CD4-positive, alpha-beta memory T cell (primary cell): ENCODE data around the gene SCGB1C2. TPM values are rescaled to one million over a fixed set of nuclear protein-coding genes. Genes with fewer than 3 reads are reported as not detected.

ENCODE experiments used
- CTCF ChIA-PET: fragments of 350-600 bp; sonication (Branson Sonifier 250); formaldehyde crosslinking; loops from one replicate; lab custom pipeline; 2021; ENCODE audit warnings: inconsistent platforms; ENCODE audit not compliant: partially characterized antibody; lab: Charles Lee
- POLR2A ChIA-PET: fragments of 350-600 bp; sonication (Branson Sonifier 250); formaldehyde crosslinking; loops from one replicate; lab custom pipeline; 2021; ENCODE audit not compliant: partially characterized antibody; lab: Charles Lee
- DNase-seq, 5 donors: peaks; one replicate each; pipeline versions ENCODE4 v3.0.0 to v3.0.0-alpha.2; 2020 to 2022; ENCODE audit warnings: mixed read lengths in 1 of 5
- H3K27ac ChIP-seq: one replicate; pipeline ENCODE4 v1.7.0; 2013; ENCODE audit warnings: low read depth, low read length
- H3K27me3 ChIP-seq: 2 replicates; pipeline ENCODE4 v1.7.0; 2013; ENCODE audit warnings: mild to moderate bottlenecking, low read length, moderate library complexity; ENCODE audit not compliant: insufficient read depth
- H3K36me3 ChIP-seq: 2 replicates; pipeline ENCODE4 v1.7.0; 2013; ENCODE audit warnings: mild to moderate bottlenecking, low read length, moderate library complexity; ENCODE audit not compliant: insufficient read depth
- H3K4me1 ChIP-seq: 2 replicates; pipeline ENCODE4 v1.7.0; 2013; ENCODE audit warnings: mild to moderate bottlenecking, low read length, moderate library complexity; ENCODE audit not compliant: insufficient read depth
- H3K4me3 ChIP-seq, 2 donors: one replicate each; pipeline ENCODE4 v1.7.0; 2013; ENCODE audit warnings: low read length in 2 of 2, mild to moderate bottlenecking in 1 of 2
- H3K9me3 ChIP-seq, 2 donors: one replicate each; pipeline ENCODE4 v1.7.0; 2013; ENCODE audit warnings: low read length in 2 of 2, control low read depth in 1 of 2; ENCODE audit not compliant: control insufficient read depth in 1 of 2
- H3K27ac Mint-ChIP-seq, 7 donors: one replicate each; pipeline ENCODE4 v1.8.0; 2020 to 2021; ENCODE audit warnings: mixed read lengths in 7 of 7, mild to moderate bottlenecking in 6 of 7, inconsistent platforms in 3 of 7, moderate library complexity in 3 of 7
- H3K27me3 Mint-ChIP-seq, 2 donors: one replicate each; pipeline ENCODE4 v1.8.0; 2020 to 2021; ENCODE audit warnings: mixed read lengths in 2 of 2
- H3K36me3 Mint-ChIP-seq, 2 donors: one replicate each; pipeline ENCODE4 v1.8.0; 2020 to 2021; ENCODE audit warnings: mixed read lengths in 2 of 2, inconsistent platforms in 1 of 2, mild to moderate bottlenecking in 1 of 2
- H3K4me1 Mint-ChIP-seq, 4 donors: one replicate each; pipeline ENCODE4 v1.8.0; 2020 to 2021; ENCODE audit warnings: mixed read lengths in 4 of 4, mild to moderate bottlenecking in 1 of 4
- H3K4me3 Mint-ChIP-seq, 8 donors: one replicate each; pipeline ENCODE4 v1.8.0; 2020 to 2021; ENCODE audit warnings: mixed read lengths in 8 of 8, mild to moderate bottlenecking in 7 of 8, moderate library complexity in 6 of 8, inconsistent platforms in 3 of 8
- H3K9me3 Mint-ChIP-seq, 8 donors: one replicate each; pipeline ENCODE4 v1.8.0; 2020 to 2021; ENCODE audit warnings: mixed read lengths in 8 of 8, mild to moderate bottlenecking in 5 of 8, inconsistent platforms in 3 of 8, moderate library complexity in 1 of 8
- intact Hi-C: fragments of 100-400 bp; cut with micrococcal nuclease; formaldehyde crosslinking; loops from one replicate; pipeline ENCODE4 v1.15.1; 2023
- polyA plus RNA-seq, 2 donors: library from polyadenylated mRNA; unstranded; fragments of 300-500 nt; fragmentation: Illumina TruSeq; gene quantifications; one replicate each; pipeline ENCODE4 v1.2.3, GENCODE V29; 2021
- total RNA-seq, 2 experiments: library from RNA; stranded (reverse); gene quantifications; one replicate each; pipeline ENCODE4 v1.2.3, GENCODE V29; 2021

Gene SCGB1C2
- total and polyA plus RNA-seq, 4 experiments from 2014 or later = not detected

DNA sequence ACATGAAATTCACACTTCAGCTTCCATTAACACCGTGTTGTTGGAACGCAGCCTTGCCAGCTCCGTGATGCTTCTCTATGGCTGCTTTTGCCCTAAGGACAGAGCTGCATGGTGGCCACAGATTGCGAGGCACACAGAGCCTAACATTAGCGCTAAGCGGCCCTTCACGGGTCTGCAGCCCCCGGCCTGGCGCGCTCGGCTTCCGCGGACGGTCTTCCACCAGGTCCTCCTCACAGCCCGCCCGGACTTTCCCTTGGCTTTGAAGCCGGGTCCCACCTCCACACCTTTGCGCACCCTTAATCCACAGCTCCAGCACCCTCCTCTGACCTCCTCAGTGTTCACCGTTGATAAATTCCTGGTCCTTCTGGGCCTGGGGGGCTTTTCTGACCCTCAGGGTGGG is 19.6 kb downstream of the SCGB1C2 start:
- Mint-ChIP-seq H3K36me3 (no peaks in the 10 kb centered on the region), H3K27ac (no peak overlapping the region), H3K9me3 (no peaks in the 10 kb centered on the region), H3K27me3 (peaks cover 0 to 5% of the 10 kb centered on the region in 2 donors), H3K4me3 (no peak overlapping the region), H3K4me1 (no peaks in the 10 kb centered on the region)
- intact Hi-C loops = no loop called here
- Histone ChIP-seq H3K27me3 (no peaks in the 10 kb centered on the region), H3K9me3 (no peaks in the 10 kb centered on the region), H3K4me1 (no peaks in the 10 kb centered on the region), H3K36me3 (no peaks in the 10 kb centered on the region), H3K27ac (no peak overlapping the region), H3K4me3 (no peak overlapping the region)
- POLR2A ChIA-PET = no interaction called here
- CTCF ChIA-PET = no interaction called here
- DNase-seq = no peak

DNA sequence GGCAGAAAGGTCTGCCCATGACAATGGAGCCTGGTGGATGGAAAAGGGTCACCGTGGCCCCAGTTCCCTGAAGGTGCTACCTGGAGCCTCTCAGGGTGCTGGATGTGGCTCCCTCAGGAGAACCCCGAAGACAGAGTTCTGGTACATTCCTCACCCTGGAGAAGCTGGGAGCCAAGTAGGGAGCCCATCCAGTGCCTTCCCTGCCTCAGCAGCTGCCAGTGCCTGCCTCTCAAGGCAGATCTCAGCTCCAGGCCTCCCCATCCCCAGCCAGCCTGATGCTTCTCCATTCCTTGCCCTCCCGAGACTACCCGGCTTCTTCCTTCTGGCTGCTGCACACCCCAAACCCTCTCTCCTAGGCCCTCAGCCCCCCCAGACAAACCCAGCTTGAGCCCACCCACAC is 20.5 kb downstream of the SCGB1C2 start:
- ChIA-PET POLR2A (no interaction called here), CTCF (no interaction called here)
- DNase-seq = no peak
- Histone ChIP-seq H3K27ac (no peak overlapping the region), H3K4me3 (no peak overlapping the region), H3K4me1 (no peaks in the 10 kb centered on the region), H3K27me3 (no peaks in the 10 kb centered on the region), H3K36me3 (no peaks in the 10 kb centered on the region), H3K9me3 (no peaks in the 10 kb centered on the region)
- H3K4me3 Mint-ChIP-seq = no peak overlapping the region
- intact Hi-C loops = no loop called here
- H3K4me1 Mint-ChIP-seq = no peaks in the 10 kb centered on the region
- H3K27ac Mint-ChIP-seq = no peak overlapping the region
- H3K36me3 Mint-ChIP-seq = no peaks in the 10 kb centered on the region
- peaks cover 0 to 5% of the 10 kb centered on the region in 2 donors for H3K27me3 Mint-ChIP-seq
- H3K9me3 Mint-ChIP-seq = no peaks in the 10 kb centered on the region

DNA sequence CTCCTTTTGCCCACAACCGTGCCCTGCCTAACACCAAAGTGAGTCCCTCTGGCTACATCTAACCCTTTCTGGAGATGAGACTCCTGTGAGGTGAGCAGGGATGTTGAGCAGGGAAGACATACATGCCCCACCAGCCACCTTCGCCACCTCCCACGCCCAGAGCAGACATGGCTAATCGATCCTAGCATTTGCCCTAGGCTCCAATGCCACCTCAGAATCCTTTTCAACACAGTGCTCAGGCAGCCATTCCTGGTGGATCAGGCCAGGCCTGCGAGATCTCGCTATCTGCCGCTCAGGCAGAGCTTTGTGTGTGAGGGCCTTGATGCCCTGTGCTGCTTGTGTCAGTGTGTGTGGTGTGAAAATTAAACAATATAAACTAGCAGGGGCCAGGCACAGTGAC is 21.0 kb downstream of the SCGB1C2 start:
- ChIA-PET CTCF (no interaction called here), POLR2A (no interaction called here)
- intact Hi-C loops = no loop called here
- H3K4me1 ChIP-seq = no peaks in the 10 kb centered on the region
- H3K9me3 Mint-ChIP-seq = no peaks in the 10 kb centered on the region
- peaks cover 0 to 5% of the 10 kb centered on the region in 2 donors for H3K27me3 Mint-ChIP-seq
- no peaks in the 10 kb centered on the region for H3K9me3 ChIP-seq
- H3K4me1 Mint-ChIP-seq = no peaks in the 10 kb centered on the region
- H3K4me3 Mint-ChIP-seq = no peak overlapping the region
- H3K36me3 Mint-ChIP-seq = no peaks in the 10 kb centered on the region
- H3K4me3 ChIP-seq = no peak overlapping the region
- no peak overlapping the region for H3K27ac Mint-ChIP-seq
- no peaks in the 10 kb centered on the region for H3K36me3 ChIP-seq
- H3K27ac ChIP-seq = no peak overlapping the region
- H3K27me3 ChIP-seq = no peaks in the 10 kb centered on the region
- no peak for DNase-seq

DNA sequence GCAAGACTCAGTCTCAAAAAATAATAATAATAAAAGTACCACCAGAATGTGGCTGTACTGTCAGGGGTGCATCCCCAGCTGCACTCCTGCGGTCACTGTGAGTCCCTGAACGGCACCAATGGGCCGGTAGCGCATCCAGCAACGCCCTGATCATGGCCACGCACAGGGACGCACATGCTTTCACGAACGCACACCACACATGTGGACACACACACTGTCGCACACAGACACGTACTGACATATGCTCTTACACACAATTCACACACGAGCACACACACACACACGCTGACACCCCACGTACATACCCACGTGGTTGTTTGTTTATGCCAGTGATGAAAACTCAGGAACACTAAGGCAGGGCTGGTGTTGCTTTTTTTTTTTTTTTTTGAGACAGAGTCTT is 22.2 kb downstream of the SCGB1C2 start:
- no peak overlapping the region for H3K4me3 Mint-ChIP-seq
- intact Hi-C loops = no loop called here
- H3K9me3 ChIP-seq = no peaks in the 10 kb centered on the region
- no peak for DNase-seq
- no peak overlapping the region for H3K4me3 ChIP-seq
- H3K27me3 ChIP-seq = no peaks in the 10 kb centered on the region
- H3K36me3 ChIP-seq = no peaks in the 10 kb centered on the region
- no peaks in the 10 kb centered on the region for H3K9me3 Mint-ChIP-seq
- CTCF ChIA-PET = no interaction called here
- H3K4me1 ChIP-seq = no peaks in the 10 kb centered on the region
- peaks cover 2 to 7% of the 10 kb centered on the region in 2 donors for H3K27me3 Mint-ChIP-seq
- no peak overlapping the region for H3K27ac Mint-ChIP-seq
- no peaks in the 10 kb centered on the region for H3K4me1 Mint-ChIP-seq
- H3K27ac ChIP-seq = no peak overlapping the region
- H3K36me3 Mint-ChIP-seq = no peaks in the 10 kb centered on the region
- POLR2A ChIA-PET = no interaction called here

DNA sequence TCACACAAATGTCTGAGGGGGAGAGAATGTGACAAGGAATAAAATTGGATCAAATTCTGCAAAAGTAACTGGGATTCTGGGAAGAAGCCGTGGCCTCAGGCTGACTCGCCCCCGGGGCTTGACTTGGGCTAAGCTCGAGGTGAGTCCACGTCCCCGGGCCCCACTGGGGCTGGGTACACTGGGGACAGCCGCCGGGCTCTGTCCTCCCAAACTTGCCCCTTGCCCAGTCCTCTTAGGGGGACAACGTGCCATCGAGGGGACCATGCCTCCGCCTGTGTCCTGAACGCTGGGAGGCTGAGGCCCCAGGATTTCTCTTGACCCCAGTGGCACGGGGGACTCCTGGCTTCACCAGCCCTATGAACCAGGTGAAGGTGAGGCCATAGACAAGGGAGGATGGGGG is 23.0 kb downstream of the SCGB1C2 start:
- DNase-seq = no peak
- H3K27me3 ChIP-seq = no peaks in the 10 kb centered on the region
- no peaks in the 10 kb centered on the region for H3K9me3 Mint-ChIP-seq
- intact Hi-C loops = no loop called here
- no peaks in the 10 kb centered on the region for H3K36me3 ChIP-seq
- H3K4me1 ChIP-seq = no peaks in the 10 kb centered on the region
- peaks cover 2 to 7% of the 10 kb centered on the region in 2 donors for H3K27me3 Mint-ChIP-seq
- H3K4me1 Mint-ChIP-seq = no peaks in the 10 kb centered on the region
- no peaks in the 10 kb centered on the region for H3K9me3 ChIP-seq
- H3K4me3 Mint-ChIP-seq = no peak overlapping the region
- no peak overlapping the region for H3K27ac Mint-ChIP-seq
- no peak overlapping the region for H3K27ac ChIP-seq
- H3K4me3 ChIP-seq = no peak overlapping the region
- POLR2A ChIA-PET = no interaction called here
- CTCF ChIA-PET = no interaction called here
- H3K36me3 Mint-ChIP-seq = no peaks in the 10 kb centered on the region

DNA sequence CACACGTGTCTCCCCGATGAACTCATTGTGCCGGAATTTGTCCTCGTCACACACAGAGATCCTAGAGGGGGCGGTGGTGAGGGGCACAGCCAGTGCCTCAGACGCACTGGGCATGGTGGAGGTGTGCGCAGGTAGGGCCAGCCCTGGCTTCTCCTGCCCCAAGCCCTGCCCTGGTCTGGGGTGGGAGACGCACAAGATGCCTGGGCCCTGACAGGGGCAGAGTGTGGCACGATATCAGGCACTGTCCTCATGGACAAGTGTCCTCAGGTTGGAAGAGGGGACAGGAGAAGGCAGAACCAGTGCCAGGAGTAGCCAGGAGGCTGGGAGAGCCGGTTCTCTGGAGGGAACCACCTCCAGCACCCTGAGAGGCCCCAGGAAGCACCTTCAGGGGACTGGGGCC is 24.1 kb downstream of the SCGB1C2 start:
- Mint-ChIP-seq H3K4me1 (no peaks in the 10 kb centered on the region), H3K36me3 (no peaks in the 10 kb centered on the region), H3K4me3 (no peak overlapping the region), H3K27me3 (peaks cover 2 to 10% of the 10 kb centered on the region in 2 donors), H3K9me3 (no peaks in the 10 kb centered on the region), H3K27ac (no peak overlapping the region)
- H3K36me3 ChIP-seq = no peaks in the 10 kb centered on the region
- no peaks in the 10 kb centered on the region for H3K4me1 ChIP-seq
- intact Hi-C loops = no loop called here
- no peak for DNase-seq
- no peak overlapping the region for H3K27ac ChIP-seq
- POLR2A ChIA-PET = no interaction called here
- H3K27me3 ChIP-seq = no peaks in the 10 kb centered on the region
- CTCF ChIA-PET = no interaction called here
- no peaks in the 10 kb centered on the region for H3K9me3 ChIP-seq
- H3K4me3 ChIP-seq = no peak overlapping the region

DNA sequence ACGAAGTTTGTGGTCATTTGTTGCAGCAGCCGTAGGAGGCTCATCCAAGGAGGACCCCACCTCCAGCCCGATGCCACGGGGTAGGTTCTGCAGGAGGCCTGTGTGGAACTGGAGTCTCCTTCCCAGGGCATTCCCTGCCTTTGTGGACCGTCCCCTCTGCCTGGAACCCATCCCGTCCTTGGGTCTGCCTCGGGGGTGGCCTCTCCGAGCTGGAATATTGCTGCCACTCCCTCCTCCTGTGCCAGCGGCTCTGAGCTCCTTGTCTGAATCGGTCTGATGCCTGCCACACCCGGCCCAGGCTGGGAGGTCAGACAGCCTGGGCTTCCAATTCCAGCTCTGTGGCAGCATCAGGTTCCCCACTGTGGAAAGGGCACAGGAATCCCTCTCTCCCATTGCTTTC is 25.3 kb downstream of the SCGB1C2 start:
- intact Hi-C loops = no loop called here

More for the DNA sequence above, 25.3 kb downstream of the SCGB1C2 start:
- Histone ChIP-seq H3K9me3 (no peaks in the 10 kb centered on the region), H3K4me3 (no peak overlapping the region), H3K27ac (no peak overlapping the region), H3K36me3 (no peaks in the 10 kb centered on the region), H3K27me3 (no peaks in the 10 kb centered on the region), H3K4me1 (no peaks in the 10 kb centered on the region)
- Mint-ChIP-seq H3K4me3 (no peak overlapping the region), H3K9me3 (no peaks in the 10 kb centered on the region), H3K36me3 (no peaks in the 10 kb centered on the region), H3K27me3 (peaks cover 2 to 10% of the 10 kb centered on the region in 2 donors), H3K27ac (no peak overlapping the region), H3K4me1 (no peaks in the 10 kb centered on the region)
- DNase-seq = no peak
- POLR2A ChIA-PET = no interaction called here
- CTCF ChIA-PET = interaction anchor here (1.2 to 1.9 kb wide), 2 partner anchors 14 to 537 kb away, joined by 5 read pairs; no protein-coding TSS in a partner anchor
